LNCaP clone FGC (cell line): ENCODE data around the gene IRS1.
A peak's percentile ranks its signal among the peaks of the same experiment; 100 is the strongest.

ENCODE experiments used
- DNase-seq: peaks from one replicate; pipeline ENCODE4 v3.0.0-alpha.2; 2011; ENCODE audit warnings: low read depth
- H3K4me3 ChIP-seq: 2 replicates; pipeline ENCODE4 v1.5.1; 2011; ENCODE audit warnings: mild to moderate bottlenecking, low read depth, low read length, control low read depth
- CTCF ChIP-seq: IDR thresholded peaks from 2 replicates; pipeline ENCODE4 v1.5.1; 2012; ENCODE audit warnings: mild to moderate bottlenecking; ENCODE audit not compliant: control insufficient read depth, insufficient read depth; ENCODE audit errors: extremely low read depth

IRS1 gene

GRCh38 chr2:226839951-226840350, 40.3 kb upstream of the IRS1 start:
- TF ChIP-seq CTCF = no peak
- DNase-seq = no peak
- H3K4me3 ChIP-seq = no peak overlapping the region

GRCh38 chr2:226839161-226839560, 39.5 kb upstream of the IRS1 start:
- DNase-seq = no peak
- TF ChIP-seq CTCF = no peak
- no peak overlapping the region for H3K4me3 ChIP-seq

- no peak for DNase-seq
- TF ChIP-seq CTCF = no peak
- H3K4me3 ChIP-seq = no peak overlapping the region
Observed at GRCh38 chr2:226838722-226839121, 39.1 kb upstream of the IRS1 start.

GRCh38 chr2:226837787-226838603, 38.4 kb upstream of the IRS1 start:
- H3K4me3 ChIP-seq = no peak overlapping the region; the same call in 1 of the 2 replicates
- DNase-seq = no peak
- TF ChIP-seq CTCF = no peak

GRCh38 chr2:226837334-226837733, 37.7 kb upstream of the IRS1 start:
- no peak for DNase-seq
- no peak for TF ChIP-seq CTCF
- H3K4me3 ChIP-seq = peak overlapping the region; percentile 59

- TF ChIP-seq CTCF = no peak
- peak overlapping the region; percentile 59 for H3K4me3 ChIP-seq
- no peak for DNase-seq
Observed at GRCh38 chr2:226836548-226836885, 36.9 kb upstream of the IRS1 start.
